Forelimb muscle (tissue), 1 donor: ENCODE results near the gene LRRTM1. TPM values are rescaled to one million over a fixed set of nuclear protein-coding genes. Genes with fewer than 3 reads are reported as not detected.

Experiments
- DNase-seq: peaks from one replicate; pipeline ENCODE4 v3.0.0-alpha.2; 2013; ENCODE audit warnings: low read depth
- polyA plus RNA-seq: library from polyadenylated mRNA; unstranded; fragments of 120-200 nt; gene quantifications from one replicate; pipeline ENCODE4 v1.2.1, GENCODE V29; 2013; ENCODE audit not compliant: insufficient read length

The LRRTM1 gene
- 0.34 TPM for polyA plus RNA-seq

GRCh38 chr2:80303909-80304837, at the start of gene LRRTM1:
Gene LRRTM1 (minus strand): TSS chr2:80304752. CDS start chr2:80303819, 933 bp downstream.
- DNase-seq, result no peak

- DNase-seq, result no peak
These were observed 46.7 kb upstream of the LRRTM1 start for GRCh38 chr2:80351231-80351630.

- DNase-seq, result no peak
These were observed 44.4 kb upstream of the LRRTM1 start for GRCh38 chr2:80348953-80349352.

GRCh38 chr2:80348078-80348477, 43.5 kb upstream of the LRRTM1 start:
- DNase-seq, result no peak

GRCh38 chr2:80340022-80340421, 35.5 kb upstream of the LRRTM1 start:
- no peak for DNase-seq

- no peak for DNase-seq
These were observed 34.2 kb upstream of the LRRTM1 start for GRCh38 chr2:80338794-80339193.

- DNase-seq, result no peak
These were observed 30.9 kb upstream of the LRRTM1 start for GRCh38 chr2:80335411-80335810.

- no peak for DNase-seq
These were observed 29.3 kb upstream of the LRRTM1 start for GRCh38 chr2:80333886-80334285.

- DNase-seq, result no peak
These were observed 26.2 kb upstream of the LRRTM1 start for GRCh38 chr2:80330527-80331450.

- DNase-seq, result no peak
These were observed 24.9 kb upstream of the LRRTM1 start for GRCh38 chr2:80329491-80329890.

GRCh38 chr2:80328159-80328571, 23.6 kb upstream of the LRRTM1 start:
- DNase-seq, result no peak

GRCh38 chr2:80326861-80327260, 22.3 kb upstream of the LRRTM1 start:
- DNase-seq, result no peak

GRCh38 chr2:80326214-80326613, 21.7 kb upstream of the LRRTM1 start:
- DNase-seq, result no peak

- no peak for DNase-seq
These were observed 20.0 kb upstream of the LRRTM1 start for GRCh38 chr2:80324525-80324924.

- no peak for DNase-seq
These were observed 19.1 kb upstream of the LRRTM1 start for GRCh38 chr2:80323610-80324009.

- DNase-seq, result no peak
These were observed 18.4 kb upstream of the LRRTM1 start for GRCh38 chr2:80322958-80323357.

GRCh38 chr2:80322311-80322920, 17.9 kb upstream of the LRRTM1 start:
- DNase-seq, result no peak

- no peak for DNase-seq
These were observed 7.8 kb upstream of the LRRTM1 start for GRCh38 chr2:80312282-80312839.

GRCh38 chr2:80311304-80311703, 6.8 kb upstream of the LRRTM1 start:
- no peak for DNase-seq

GRCh38 chr2:80303006-80303908, 1.3 kb downstream of the LRRTM1 start:
- DNase-seq, result no peak
